ENCODE data around the gene HS3ST4.

DNA sequence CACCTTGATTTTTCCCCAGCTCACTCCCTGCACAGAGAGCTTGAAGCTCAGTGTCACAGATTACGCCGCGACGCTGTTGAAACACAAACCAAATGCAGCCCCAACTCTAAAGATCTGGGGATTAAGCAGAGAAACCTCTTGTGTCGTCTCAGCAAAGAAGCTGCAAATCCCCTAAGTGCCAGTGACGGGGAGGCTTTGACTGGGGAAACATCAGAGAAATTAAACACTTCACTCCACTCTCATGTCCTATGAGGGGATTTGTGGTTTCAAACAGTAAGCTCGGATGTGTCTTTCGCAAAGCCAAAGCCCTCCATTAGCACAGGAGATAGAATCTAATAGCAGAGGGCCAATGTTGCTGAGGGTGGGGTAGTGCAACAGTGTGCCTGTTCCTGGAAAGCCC, 233.7 kb downstream of the HS3ST4 start:
- TF ChIP-seq, protein P1, sequence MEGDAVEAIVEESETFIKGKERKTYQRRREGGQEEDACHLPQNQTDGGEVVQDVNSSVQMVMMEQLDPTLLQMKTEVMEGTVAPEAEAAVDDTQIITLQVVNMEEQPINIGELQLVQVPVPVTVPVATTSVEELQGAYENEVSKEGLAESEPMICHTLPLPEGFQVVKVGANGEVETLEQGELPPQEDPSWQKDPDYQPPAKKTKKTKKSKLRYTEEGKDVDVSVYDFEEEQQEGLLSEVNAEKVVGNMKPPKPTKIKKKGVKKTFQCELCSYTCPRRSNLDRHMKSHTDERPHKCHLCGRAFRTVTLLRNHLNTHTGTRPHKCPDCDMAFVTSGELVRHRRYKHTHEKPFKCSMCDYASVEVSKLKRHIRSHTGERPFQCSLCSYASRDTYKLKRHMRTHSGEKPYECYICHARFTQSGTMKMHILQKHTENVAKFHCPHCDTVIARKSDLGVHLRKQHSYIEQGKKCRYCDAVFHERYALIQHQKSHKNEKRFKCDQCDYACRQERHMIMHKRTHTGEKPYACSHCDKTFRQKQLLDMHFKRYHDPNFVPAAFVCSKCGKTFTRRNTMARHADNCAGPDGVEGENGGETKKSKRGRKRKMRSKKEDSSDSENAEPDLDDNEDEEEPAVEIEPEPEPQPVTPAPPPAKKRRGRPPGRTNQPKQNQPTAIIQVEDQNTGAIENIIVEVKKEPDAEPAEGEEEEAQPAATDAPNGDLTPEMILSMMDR (IDR thresholded peaks at IDR 0.05), result no peak
- TF ChIP-seq POLR2A (IDR thresholded peaks at IDR 0.05) (no peak), POLR2AphosphoS5 (IDR thresholded peaks at IDR 0.05) (no peak)
